HCT116 (cell line): Measurements from ENCODE around the gene CACNA2D3. TPM values are rescaled to one million over a fixed set of nuclear protein-coding genes. Genes with fewer than 3 reads are reported as not detected.

Experiments used
- ATAC-seq: fragments of 200-7000 bp; cut with Tn5 transposase; 2 replicates; pipeline ENCODE4 v1.9.1; 2020; ENCODE audit warnings: mild to moderate bottlenecking, moderate library complexity
- BruUV-seq: library from RNA; stranded (reverse); fragments of 400-500 nt; replicated peaks from 2 replicates; lab custom pipeline; 2021; lab: Mats Ljungman, UMichigan
- CTCF ChIA-PET: fragments of 300-600 bp; sonication (Branson Sonifier 250); formaldehyde crosslinking; loops from one replicate; lab custom pipeline; 2021; ENCODE audit warnings: antibody characterized with exemption; lab: Charles Lee
- POLR2A ChIA-PET: fragments of 300-600, 350-600 bp; sonication (Branson Sonifier 250); formaldehyde crosslinking; loops from one replicate; lab custom pipeline; 2021; ENCODE audit warnings: antibody characterized with exemption; lab: Charles Lee
- RAD21 ChIA-PET, 2 experiments: fragments of 300-600 bp; sonication (Branson Sonifier 250); formaldehyde crosslinking; loops; one replicate each; lab custom pipeline; 2023; ENCODE audit warnings: low total read pairs in 2 of 2; ENCODE audit not compliant: uncharacterized antibody in 2 of 2, unreplicated experiment in 2 of 2, low non-redundant PET in 1 of 2; lab: Charles Lee
- DNase-seq: peaks from one replicate; pipeline ENCODE4 v3.0.0-alpha.2; 2010; ENCODE audit warnings: low read depth, low spot score
- H2AFZ ChIP-seq: fragments of 200-600 bp; shearing (Covaris generic), sonication (generic); 2 replicates; pipeline ENCODE4 v1.6.1; 2017; ENCODE audit warnings: low read depth, mixed run types, mixed read lengths, antibody characterized with exemption, low read length; ENCODE audit not compliant: poor library complexity, severe bottlenecking
- H3K27ac ChIP-seq: 2 replicates; pipeline ENCODE4 v1.5.1; 2012; ENCODE audit warnings: low read depth, low read length
- H3K27me3 ChIP-seq: fragments of 200-600 bp; sonication (generic); 2 replicates; pipeline ENCODE4 v1.6.1; 2016; ENCODE audit warnings: mixed run types, low read length, mixed read lengths; ENCODE audit not compliant: insufficient read depth
- H3K36me3 ChIP-seq, 2 experiments: fragments of 200-500 bp in 1 of 2; fragments of 200-600 bp in 1 of 2; sonication (Bioruptor generic) in 1 of 2; sonication (generic) in 1 of 2; 2 replicates each; pipeline versions ENCODE4 v1.5.1 to v1.6.1; 2014 to 2016; ENCODE audit warnings: low read length in 2 of 2, inconsistent platforms in 1 of 2, mixed read lengths in 1 of 2, mixed run types in 1 of 2; ENCODE audit not compliant: insufficient read depth in 2 of 2, control insufficient read depth in 1 of 2
- H3K4me1 ChIP-seq, 2 experiments: fragments of 200-600 bp in 1 of 2; sonication (generic) in 1 of 2; 2 replicates each; pipeline versions ENCODE4 v1.5.1 to v1.6.1; 2012 to 2017; ENCODE audit warnings: low read length in 2 of 2, inconsistent platforms in 1 of 2, mild to moderate bottlenecking in 1 of 2, mixed read lengths in 1 of 2, mixed run types in 1 of 2, moderate library complexity in 1 of 2; ENCODE audit not compliant: insufficient read depth in 2 of 2, control insufficient read depth in 1 of 2
- H3K4me2 ChIP-seq: fragments of 200-600 bp; sonication (generic); 2 replicates; pipeline ENCODE4 v1.6.1; 2017; ENCODE audit warnings: mixed run types, low read length, mixed read lengths
- H3K4me3 ChIP-seq, 2 experiments: fragments of 200-600 bp in 1 of 2; sonication (generic) in 1 of 2; replicated peaks in 1 of 2; 2 replicates each; pipeline ENCODE4 v1.5.1; 2011 to 2016; ENCODE audit warnings: low read length in 2 of 2, control low read depth in 1 of 2, low read depth in 1 of 2, mild to moderate bottlenecking in 1 of 2, mixed read lengths in 1 of 2, mixed run types in 1 of 2
- H3K79me2 ChIP-seq: fragments of 200-600 bp; sonication (generic); 2 replicates; pipeline ENCODE4 v1.6.1; 2017; ENCODE audit warnings: mild to moderate bottlenecking, mixed run types, low read length, moderate library complexity, mixed read lengths; ENCODE audit not compliant: insufficient read depth
- H3K9ac ChIP-seq: fragments of 200-600 bp; sonication (generic); 2 replicates; pipeline ENCODE4 v1.6.1; 2016; ENCODE audit warnings: low read length, mixed read lengths
- H3K9me2 ChIP-seq: fragments of 200-600 bp; sonication (generic), shearing (Covaris generic); 2 replicates; pipeline ENCODE4 v1.6.1; 2017; ENCODE audit warnings: mixed run types, mild to moderate bottlenecking, moderate library complexity; ENCODE audit not compliant: insufficient read depth
- H3K9me3 ChIP-seq, 2 experiments: fragments of 200-500 bp in 1 of 2; fragments of 200-600 bp in 1 of 2; sonication (Bioruptor generic) in 1 of 2; sonication (generic) in 1 of 2; 2 replicates each; pipeline ENCODE4 v1.6.1; 2014 to 2017; ENCODE audit warnings: low read length in 2 of 2, mixed read lengths in 2 of 2, inconsistent platforms in 1 of 2, low read depth in 1 of 2, mild to moderate bottlenecking in 1 of 2, mixed run types in 1 of 2, moderate library complexity in 1 of 2; ENCODE audit not compliant: control insufficient read depth in 1 of 2, insufficient read depth in 1 of 2
- H4K20me1 ChIP-seq: fragments of 200-600 bp; sonication (generic), shearing (Covaris generic); 2 replicates; pipeline ENCODE4 v1.6.1; 2017; ENCODE audit warnings: mixed run types, mild to moderate bottlenecking, moderate library complexity; ENCODE audit not compliant: insufficient read depth
- CBX3 ChIP-seq: IDR thresholded peaks from 2 replicates; pipeline ENCODE4 v1.6.1; 2012; ENCODE audit warnings: low read depth
- CEBPB ChIP-seq: IDR thresholded peaks from 2 replicates; pipeline ENCODE4 v1.6.1; 2012; ENCODE audit warnings: low read depth
- CTCF ChIP-seq, 3 experiments: fragments of 200-600 bp in 1 of 3; sonication (generic) in 1 of 3; IDR thresholded peaks in 2 of 3; conservative IDR thresholded peaks in 1 of 3; 2 replicates each; pipeline ENCODE4 v1.5.1; 2012 to 2017; ENCODE audit warnings: low read depth in 2 of 3, low read length in 2 of 3, antibody characterized with exemption in 1 of 3, borderline replicate concordance in 1 of 3, control low read depth in 1 of 3, mild to moderate bottlenecking in 1 of 3, mixed read lengths in 1 of 3, mixed run types in 1 of 3, moderate library complexity in 1 of 3; ENCODE audit not compliant: insufficient read depth in 1 of 3
- EGR1 ChIP-seq: IDR thresholded peaks from 2 replicates; pipeline ENCODE4 v1.6.1; 2012; ENCODE audit warnings: low read depth
- EZH2 ChIP-seq: fragments of 200-600 bp; sonication (generic); IDR thresholded peaks from 2 replicates; pipeline ENCODE4 v1.6.1; 2017; ENCODE audit warnings: antibody characterized with exemption, mixed run types
- EZH2phosphoT487 ChIP-seq: fragments of 200-600 bp; IDR thresholded peaks from 2 replicates; pipeline ENCODE4 v1.6.1; 2018; ENCODE audit warnings: antibody characterized with exemption, borderline replicate concordance
- FOSL1 ChIP-seq: IDR thresholded peaks from 2 replicates; pipeline ENCODE4 v1.6.1; 2012; ENCODE audit warnings: low read depth
- MAX ChIP-seq: IDR thresholded peaks from 2 replicates; pipeline ENCODE4 v1.6.1; 2012
- POLR2A ChIP-seq: IDR thresholded peaks from 2 replicates; pipeline ENCODE4 v1.7.0; 2011; ENCODE audit warnings: borderline replicate concordance; ENCODE audit not compliant: insufficient read depth, insufficient read length; ENCODE audit errors: extremely low read depth
- POLR2AphosphoS5 ChIP-seq: IDR thresholded peaks from 2 replicates; pipeline ENCODE4 v1.6.1; 2011; ENCODE audit warnings: mild to moderate bottlenecking, low read depth, low read length, moderate library complexity
- REST ChIP-seq: IDR thresholded peaks from 2 replicates; pipeline ENCODE4 v1.6.1; 2012; ENCODE audit warnings: low read depth
- SIN3A ChIP-seq: IDR thresholded peaks from 2 replicates; pipeline ENCODE4 v1.6.1; 2012; ENCODE audit warnings: low read depth
- SP1 ChIP-seq: IDR thresholded peaks from 2 replicates; pipeline ENCODE4 v1.6.1; 2012; ENCODE audit warnings: low read depth
- SRF ChIP-seq: IDR thresholded peaks from 2 replicates; pipeline ENCODE4 v1.6.1; 2012; ENCODE audit warnings: low read depth
- TCF7L2 ChIP-seq: IDR thresholded peaks from 2 replicates; pipeline ENCODE4 v1.7.0; 2011; ENCODE audit warnings: borderline replicate concordance, inconsistent platforms; ENCODE audit not compliant: insufficient read depth, insufficient read length; ENCODE audit errors: extremely low read depth
- YY1 ChIP-seq: IDR thresholded peaks from 2 replicates; pipeline ENCODE4 v1.6.1; 2011; ENCODE audit warnings: low read length, low read depth, moderate library complexity, mild to moderate bottlenecking; ENCODE audit not compliant: insufficient replicate concordance; ENCODE audit errors: extremely low read depth
- ZFX ChIP-seq: fragments of 450-650 bp; IDR thresholded peaks from 2 replicates; pipeline ENCODE4 v1.6.1; 2017
- ZNF274 ChIP-seq: fragments of 200-500 bp; sonication (Bioruptor generic); IDR thresholded peaks from 2 replicates; pipeline ENCODE4 v1.6.1; 2014; ENCODE audit warnings: mild to moderate bottlenecking, low read depth, low read length, inconsistent platforms
- intact Hi-C: fragments of 100-400 bp; cut with micrococcal nuclease; formaldehyde crosslinking; loops from 2 replicates; pipeline ENCODE4 v1.10.0; 2022
- total RNA-seq: library from RNA; stranded (reverse); gene quantifications from one replicate; pipeline ENCODE4 v1.2.1, GENCODE V29; 2021; ENCODE audit not compliant: unreplicated experiment
- TF ChIP-seq, protein P1 (sequence below): IDR thresholded peaks from 2 replicates; pipeline ENCODE4 v1.6.1; 2011; ENCODE audit warnings: mild to moderate bottlenecking, low read length, moderate library complexity; ENCODE audit not compliant: insufficient replicate concordance; ENCODE audit errors: extremely low read depth

The CACNA2D3 gene
- total RNA-seq, 1 experiment from 2014 or later: 0.20 TPM

DNA sequence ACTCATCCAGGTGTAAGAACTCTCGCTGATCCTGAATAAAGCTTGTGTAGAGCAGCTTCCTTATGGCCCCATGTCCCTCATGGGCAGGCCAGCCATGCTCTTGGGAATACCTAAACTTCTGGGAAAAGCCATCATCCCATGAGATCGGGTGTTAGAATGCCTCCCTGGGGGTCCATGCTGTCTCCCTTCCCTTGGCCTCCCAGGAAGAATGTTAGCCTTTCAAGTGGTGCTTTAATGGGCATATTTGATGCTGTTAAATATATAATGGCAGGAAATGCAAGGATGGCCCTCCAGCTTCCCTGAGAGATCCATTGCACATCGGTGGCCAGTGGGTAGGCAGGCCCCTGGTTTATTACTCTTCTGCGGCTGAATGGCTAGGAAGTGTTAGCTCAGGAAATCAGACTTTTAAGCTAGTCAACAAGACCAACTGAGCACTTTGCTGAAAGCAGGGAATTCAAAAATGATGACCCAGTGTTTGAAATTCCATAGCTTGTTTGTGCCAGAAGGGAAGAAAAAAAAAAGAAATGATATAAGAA, 866.0 kb downstream of the CACNA2D3 start:
- H3K79me2 ChIP-seq: no peaks in the 10 kb centered on the region
- ChIA-PET POLR2A (no interaction called here), RAD21 (no interaction called here), CTCF (no interaction called here)
- no peak overlapping the region for H2AFZ ChIP-seq
- H3K4me1 ChIP-seq: no peaks in the 10 kb centered on the region
- TF ChIP-seq ZNF274 (no peak), REST (no peak), CBX3 (no peak), EGR1 (no peak), MAX (no peak), CEBPB (no peak), SIN3A (no peak), TCF7L2 (no peak), SRF (no peak), POLR2AphosphoS5 (no peak), EZH2phosphoT487 (no peak), SP1 (no peak), FOSL1 (no peak), EZH2 (no peak), ZFX (no peak), YY1 (no peak), POLR2A (no peak), CTCF (IDR thresholded peaks at IDR 0.05 in 2 of 3, conservative IDR thresholded peaks at IDR 0.05 in 1 of 3; ENCODE audit: borderline replicate concordance in 1 of 3, insufficient read depth in 1 of 3, low read depth in 2 of 3, low read length in 2 of 3) (no peak)
- TF ChIP-seq, protein P1, sequence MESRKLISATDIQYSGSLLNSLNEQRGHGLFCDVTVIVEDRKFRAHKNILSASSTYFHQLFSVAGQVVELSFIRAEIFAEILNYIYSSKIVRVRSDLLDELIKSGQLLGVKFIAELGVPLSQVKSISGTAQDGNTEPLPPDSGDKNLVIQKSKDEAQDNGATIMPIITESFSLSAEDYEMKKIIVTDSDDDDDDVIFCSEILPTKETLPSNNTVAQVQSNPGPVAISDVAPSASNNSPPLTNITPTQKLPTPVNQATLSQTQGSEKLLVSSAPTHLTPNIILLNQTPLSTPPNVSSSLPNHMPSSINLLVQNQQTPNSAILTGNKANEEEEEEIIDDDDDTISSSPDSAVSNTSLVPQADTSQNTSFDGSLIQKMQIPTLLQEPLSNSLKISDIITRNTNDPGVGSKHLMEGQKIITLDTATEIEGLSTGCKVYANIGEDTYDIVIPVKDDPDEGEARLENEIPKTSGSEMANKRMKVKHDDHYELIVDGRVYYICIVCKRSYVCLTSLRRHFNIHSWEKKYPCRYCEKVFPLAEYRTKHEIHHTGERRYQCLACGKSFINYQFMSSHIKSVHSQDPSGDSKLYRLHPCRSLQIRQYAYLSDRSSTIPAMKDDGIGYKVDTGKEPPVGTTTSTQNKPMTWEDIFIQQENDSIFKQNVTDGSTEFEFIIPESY: no peak
- no peak overlapping the region for H3K4me3 ChIP-seq
- no peak overlapping the region for H3K27ac ChIP-seq
- no TSS peak for BruUV-seq
- H3K9me3 ChIP-seq: peaks cover 0 to 17% of the 10 kb centered on the region in 2 experiments; a peak in 2 of 4 replicates
- H3K27me3 ChIP-seq: no peaks in the 10 kb centered on the region
- no peaks in the 10 kb centered on the region for H3K36me3 ChIP-seq
- no peaks in the 10 kb centered on the region for H3K9me2 ChIP-seq
- ATAC-seq: no peak
- no peak for DNase-seq
- no peak overlapping the region for H3K9ac ChIP-seq
- no peak overlapping the region for H3K4me2 ChIP-seq
- H4K20me1 ChIP-seq: no peaks in the 10 kb centered on the region; the same call in 1 of the 2 replicates
- intact Hi-C loops: no loop called here
